Aorta (tissue), 5 donors: Measurements from ENCODE around the gene TMEM134. TPM values are rescaled to one million over a fixed set of nuclear protein-coding genes. Genes with fewer than 3 reads are reported as not detected.
"Not testable (repeated sequence)": the region's sequence is repeated elsewhere in the genome, so short reads cannot be mapped to it uniquely, and the experiment has no call there.

Experiments used
- ATAC-seq: fragments of 200-7000 bp; cut with Tn5 transposase; one replicate; pipeline ENCODE4 v1.9.1; 2022; ENCODE audit warnings: moderate library complexity; ENCODE audit not compliant: low FRiP score
- DNase-seq, 2 donors: peaks; one replicate each; pipeline ENCODE4 v3.0.0-alpha.2; 2020
- H3K27ac ChIP-seq, 2 donors: one replicate each; pipeline ENCODE4 v1.5.1; 2013; ENCODE audit warnings: low read length in 2 of 2, mild to moderate bottlenecking in 2 of 2, moderate library complexity in 2 of 2, control low read depth in 1 of 2, inconsistent platforms in 1 of 2, low read depth in 1 of 2
- H3K27me3 ChIP-seq, 2 donors: one replicate each; pipeline ENCODE4 v1.6.1; 2013; ENCODE audit warnings: control low read depth in 1 of 2, low read length in 1 of 2, mild to moderate bottlenecking in 1 of 2, moderate library complexity in 1 of 2; ENCODE audit not compliant: insufficient read depth in 2 of 2, control insufficient read depth in 1 of 2
- H3K36me3 ChIP-seq, 2 donors: one replicate each; pipeline ENCODE4 v1.6.1; 2013; ENCODE audit warnings: control low read depth in 1 of 2, low read length in 1 of 2, mild to moderate bottlenecking in 1 of 2; ENCODE audit not compliant: insufficient read depth in 2 of 2, control insufficient read depth in 1 of 2
- H3K4me1 ChIP-seq, 2 donors: one replicate each; pipeline ENCODE4 v1.6.1; 2013; ENCODE audit warnings: low read length in 2 of 2, control low read depth in 1 of 2, mild to moderate bottlenecking in 1 of 2, moderate library complexity in 1 of 2; ENCODE audit not compliant: insufficient read depth in 2 of 2, control insufficient read depth in 1 of 2
- H3K4me3 ChIP-seq, 2 donors: one replicate each; pipeline ENCODE4 v1.5.1; 2013; ENCODE audit warnings: low read length in 2 of 2, control low read depth in 1 of 2, mild to moderate bottlenecking in 1 of 2
- H3K9me3 ChIP-seq: one replicate; pipeline ENCODE4 v1.6.1; 2013; ENCODE audit warnings: mild to moderate bottlenecking, low read length; ENCODE audit not compliant: control insufficient read depth
- WGBS, 2 donors: extraction: QIAGEN DNeasy Blood & Tissue Kit; methylation state at CpG; one replicate each; pipeline ENCODE4 v1.1.7; 2013; 5-methylcytosine and 5-hydroxymethylcytosine counted together
- intact Hi-C, 2 donors: fragments of 100-400 bp; cut with DNase I; formaldehyde crosslinking; loops; one replicate each; pipeline versions ENCODE4 v1.14.2 to v1.15.0; 2022
- polyA plus RNA-seq, 2 donors: library from polyadenylated mRNA; stranded (reverse); fragments of 200-250 nt; gene quantifications; one replicate each; pipeline ENCODE4 v1.2.3, GENCODE V29; 2013
- total RNA-seq, 2 donors: library from RNA; stranded (reverse); fragmentation: NEBNext Ultra II Directional; extraction: Animal tissue kit (Norgen Biotek cat#: 25700); gene quantifications; one replicate each; pipeline ENCODE4 v1.2.1, GENCODE V29; 2021
- donor health status: healthy with polysubstance abuse.
- donor health status: Bipolar disorder and iron deficiency.
- donor health status: DM: no; HTN: no; CAD: no.
- donor health status: DM: no; HTN: no; CAD: no.
- donor health status: DM: yes; HTN: yes; CAD: no.

The TMEM134 gene
- total and polyA plus RNA-seq, 4 donors: 20.0 to 63.2 (median 35.9) TPM

DNA sequence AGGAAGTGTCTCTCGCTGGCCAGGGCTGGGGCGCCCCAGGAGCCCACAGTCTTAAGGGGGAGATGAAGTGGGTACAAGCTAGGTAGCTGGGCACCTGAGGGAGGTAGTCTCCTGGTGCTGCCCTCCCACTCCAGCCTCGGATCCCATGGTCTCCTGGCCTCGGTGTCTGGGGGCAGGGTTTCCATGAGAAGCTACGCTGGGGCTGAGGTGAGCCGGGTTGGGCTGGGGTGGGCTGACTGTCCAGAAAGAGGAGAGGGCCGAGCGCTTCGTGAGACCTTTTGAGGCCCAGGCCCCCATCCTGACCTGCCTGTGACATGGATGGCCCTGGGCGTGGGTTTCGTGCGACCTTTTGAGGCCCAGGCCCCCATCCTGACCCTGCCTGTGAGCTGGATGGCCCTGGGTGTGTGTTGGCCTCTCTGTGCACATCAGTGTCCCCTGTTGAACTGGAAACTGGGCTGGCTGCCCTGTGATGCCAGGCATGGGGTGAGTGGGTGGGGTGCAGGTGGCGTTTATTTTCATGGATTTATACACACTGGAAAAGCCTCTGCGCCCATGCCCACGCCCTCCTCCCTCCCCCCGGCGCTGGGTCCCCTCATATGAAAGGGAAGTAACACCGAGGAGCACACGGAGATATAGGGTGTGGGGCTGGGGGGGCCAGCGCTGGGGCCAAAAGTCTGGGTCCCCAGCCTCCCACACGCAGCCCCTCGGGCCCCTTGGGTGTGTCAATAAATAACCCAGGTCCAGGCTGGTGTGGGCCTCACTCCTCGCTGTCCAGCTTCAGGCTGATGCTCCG is 22.4 kb upstream of the TMEM134 start:
- DNase-seq (no peak), ATAC-seq (no peak)
- no peaks in the 10 kb centered on the region for H3K36me3 ChIP-seq
- 74 to 80% methylated on average over 24 of the region's 24 CpGs for WGBS, 2 donors
- intact Hi-C loops: no loop called here
- H3K4me3 ChIP-seq: no peak overlapping the region
- no peaks in the 10 kb centered on the region for H3K4me1 ChIP-seq
- no peak overlapping the region for H3K27ac ChIP-seq
- no peaks in the 10 kb centered on the region for H3K9me3 ChIP-seq
- H3K27me3 ChIP-seq: no peaks in the 10 kb centered on the region

- H3K27me3 ChIP-seq: no peaks in the 10 kb centered on the region
- no peaks in the 10 kb centered on the region for H3K36me3 ChIP-seq
- no peaks in the 10 kb centered on the region for H3K4me1 ChIP-seq
- ATAC-seq (no peak), DNase-seq (no peak)
- intact Hi-C loops: no loop called here
- WGBS, 2 donors: 56 to 58% methylated on average over 15 of the region's 15 CpGs
- no peak overlapping the region for H3K27ac ChIP-seq
- no peak overlapping the region for H3K4me3 ChIP-seq
- H3K9me3 ChIP-seq: no peaks in the 10 kb centered on the region
Observed at GRCh38 chr11:67490727-67491065, 21.6 kb upstream of the TMEM134 start.

DNA sequence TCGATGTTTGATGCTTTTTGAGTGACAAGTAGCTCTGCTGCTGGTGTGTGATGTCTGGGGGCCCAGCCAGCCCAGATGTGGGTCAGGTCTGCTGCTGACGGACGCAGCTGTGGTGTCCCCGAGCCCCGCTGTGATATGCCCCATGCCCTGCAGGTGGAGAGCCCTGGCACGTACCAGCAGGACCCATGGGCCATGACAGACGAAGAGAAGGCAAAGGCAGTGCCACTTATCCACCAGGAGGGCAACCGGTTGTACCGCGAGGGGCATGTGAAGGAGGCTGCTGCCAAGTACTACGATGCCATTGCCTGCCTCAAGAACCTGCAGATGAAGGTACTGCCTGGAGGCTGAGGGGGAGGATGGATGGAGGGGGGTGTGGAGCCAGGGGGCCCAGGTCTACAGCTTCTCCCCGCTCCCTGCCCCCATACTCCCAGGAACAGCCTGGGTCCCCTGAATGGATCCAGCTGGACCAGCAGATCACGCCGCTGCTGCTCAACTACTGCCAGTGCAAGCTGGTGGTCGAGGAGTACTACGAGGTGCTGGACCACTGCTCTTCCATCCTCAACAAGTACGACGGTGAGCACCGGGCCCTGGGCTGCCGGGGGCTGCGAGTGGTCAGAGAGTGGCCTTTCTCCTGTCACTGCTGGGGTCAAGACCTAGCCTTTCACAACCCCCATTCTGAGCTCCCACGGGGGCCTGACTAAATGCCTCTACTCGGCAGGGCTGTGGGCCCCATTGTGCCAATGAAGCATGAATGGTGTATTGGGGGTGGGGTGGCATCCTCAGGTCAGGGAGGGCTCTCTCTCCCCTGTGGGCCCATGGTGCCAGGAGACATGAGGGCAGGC is 21.1 kb upstream of the TMEM134 start:
- no peaks in the 10 kb centered on the region for H3K36me3 ChIP-seq

DNA sequence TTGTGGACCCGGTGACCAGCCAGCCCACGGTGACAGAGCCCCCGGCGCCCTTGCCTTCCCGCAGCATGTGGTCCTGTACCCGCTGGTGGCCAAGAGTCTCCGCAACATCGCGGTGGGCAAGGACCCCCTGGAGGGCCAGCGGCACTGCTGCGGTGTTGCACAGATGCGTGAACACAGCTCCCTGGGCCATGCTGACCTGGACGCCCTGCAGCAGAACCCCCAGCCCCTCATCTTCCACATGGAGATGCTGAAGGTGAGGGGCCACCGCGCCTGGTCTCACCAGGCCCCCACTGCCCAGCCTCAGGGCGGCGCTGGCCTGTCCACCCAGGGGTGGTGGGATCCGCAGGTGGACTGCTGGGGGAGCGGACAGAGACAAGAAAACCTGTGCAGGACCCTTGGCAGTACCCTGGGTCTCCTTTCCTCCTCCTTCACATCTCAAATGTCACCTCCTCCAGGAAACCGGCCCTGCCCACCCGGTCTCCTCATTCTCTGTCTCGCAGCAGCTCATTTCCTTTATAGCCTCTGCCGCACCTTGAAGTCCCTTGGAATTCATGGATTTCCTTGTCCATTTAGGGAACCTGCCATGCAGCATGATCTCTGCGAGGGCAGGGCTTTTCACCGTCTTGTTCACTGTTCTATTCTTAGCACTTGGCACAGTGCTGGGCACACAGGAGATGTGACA is 20.3 kb upstream of the TMEM134 start:
- Histone ChIP-seq H3K4me1 (no peaks in the 10 kb centered on the region), H3K9me3 (no peaks in the 10 kb centered on the region), H3K36me3 (no peaks in the 10 kb centered on the region), H3K27me3 (no peaks in the 10 kb centered on the region), H3K27ac (no peak overlapping the region), H3K4me3 (no peak overlapping the region)
- DNase-seq (peak; percentile 36 to 75), ATAC-seq (no peak)
- intact Hi-C loops: no loop called here
- WGBS, 2 donors: 80 to 81% methylated on average over 24 to 25 of the region's 25 CpGs

More for the DNA sequence above, 21.1 kb upstream of the TMEM134 start:
- intact Hi-C loops: no loop called here
- peak in 1 of 2 donors; percentile 43 for DNase-seq
- ATAC-seq: no peak
- no peak overlapping the region for H3K4me3 ChIP-seq
- no peaks in the 10 kb centered on the region for H3K9me3 ChIP-seq
- no peak overlapping the region for H3K27ac ChIP-seq
- no peaks in the 10 kb centered on the region for H3K27me3 ChIP-seq
- 82% methylated on average over 23 of the region's 23 CpGs for WGBS, 2 donors
- H3K4me1 ChIP-seq: no peaks in the 10 kb centered on the region

- Histone ChIP-seq H3K36me3 (no peaks in the 10 kb centered on the region), H3K27ac (no peak overlapping the region), H3K4me3 (no peak overlapping the region), H3K4me1 (peaks cover 0 to 3% of the 10 kb centered on the region in 2 donors), H3K27me3 (no peaks in the 10 kb centered on the region), H3K9me3 (no peaks in the 10 kb centered on the region)
- ATAC-seq: no peak
- intact Hi-C loops: no loop called here
- WGBS, 2 donors: 87 to 89% methylated on average over 20 of the region's 20 CpGs
- peak in 1 of 2 donors; percentile 37 for DNase-seq
Observed at GRCh38 chr11:67486481-67487195, 17.6 kb upstream of the TMEM134 start.

- H3K4me3 ChIP-seq, intact Hi-C loops, H3K27me3 ChIP-seq, H3K4me1 ChIP-seq, H3K36me3 ChIP-seq, ATAC-seq, H3K9me3 ChIP-seq, H3K27ac ChIP-seq: not testable (repeated sequence)
- 90 to 91% methylated on average over 7 of the region's 7 CpGs for whole genome bisulfite sequencing, 2 donors
- DNase-seq: peak in 1 of 2 donors; percentile 47
Observed at GRCh38 chr11:67485873-67486361, 16.9 kb upstream of the TMEM134 start.

GRCh38 chr11:67484847-67485311 is 15.8 kb upstream of the TMEM134 start:
- H3K27ac ChIP-seq: no peak overlapping the region
- no peak overlapping the region for H3K4me3 ChIP-seq

More at GRCh38 chr11:67484847-67485311, 15.8 kb upstream of the TMEM134 start:
- 77 to 81% methylated on average over 11 of the region's 11 CpGs for WGBS, 2 donors
- no peak for ATAC-seq
- H3K27me3 ChIP-seq: no peaks in the 10 kb centered on the region
- intact Hi-C loops: no loop called here
- peak; percentile 66 to 75 for DNase-seq
- H3K36me3 ChIP-seq: no peaks in the 10 kb centered on the region
- H3K4me1 ChIP-seq: peaks cover 0 to 3% of the 10 kb centered on the region in 2 donors
- no peaks in the 10 kb centered on the region for H3K9me3 ChIP-seq
